Activated T-cell treated with anti-CD3 and anti-CD28 coated beads for 4 hours (primary cell): ENCODE data around the gene FAM227B.
"Not testable (repeated sequence)": the region's sequence is repeated elsewhere in the genome, so short reads cannot be mapped to it uniquely, and the experiment has no call there.

Experiments
- DNase-seq: peaks from one replicate; pipeline ENCODE4 v3.0.0-alpha.2; 2020

Gene FAM227B

GRCh38 chr15:49485401-49485800 is 135.2 kb downstream of the FAM227B start:
- DNase-seq, result not testable (repeated sequence)

- not testable (repeated sequence) for DNase-seq
These were observed 141.6 kb downstream of the FAM227B start for GRCh38 chr15:49478982-49479381.

- DNase-seq, result not testable (repeated sequence)
These were observed 142.6 kb downstream of the FAM227B start for GRCh38 chr15:49478021-49478420.

- DNase-seq, result no peak
These were observed 147.6 kb downstream of the FAM227B start for GRCh38 chr15:49473031-49473430.

GRCh38 chr15:49472338-49472737 is 148.3 kb downstream of the FAM227B start:
- DNase-seq, result no peak

- no peak for DNase-seq
These were observed 148.9 kb downstream of the FAM227B start for GRCh38 chr15:49471733-49472132.

GRCh38 chr15:49471248-49471647 is 149.4 kb downstream of the FAM227B start:
- not testable (repeated sequence) for DNase-seq

GRCh38 chr15:49468481-49468839 is 152.2 kb downstream of the FAM227B start:
- no peak for DNase-seq

- no peak for DNase-seq
These were observed 152.7 kb downstream of the FAM227B start for GRCh38 chr15:49467746-49468480.

- DNase-seq, result no peak
These were observed 154.5 kb downstream of the FAM227B start for GRCh38 chr15:49466119-49466518.

- no peak for DNase-seq
These were observed 156.1 kb downstream of the FAM227B start for GRCh38 chr15:49464522-49464921.

GRCh38 chr15:49462232-49462844 is 158.3 kb downstream of the FAM227B start:
- DNase-seq, result no peak

GRCh38 chr15:49460411-49460941 is 160.1 kb downstream of the FAM227B start:
- no peak for DNase-seq

- no peak for DNase-seq
These were observed 162.5 kb downstream of the FAM227B start for GRCh38 chr15:49458145-49458544.

- DNase-seq, result no peak
These were observed 164.5 kb downstream of the FAM227B start for GRCh38 chr15:49456166-49456565.

GRCh38 chr15:49452595-49452994 is 168.0 kb downstream of the FAM227B start:
- no peak for DNase-seq

GRCh38 chr15:49441816-49442215 is 178.8 kb downstream of the FAM227B start:
- DNase-seq, result no peak

GRCh38 chr15:49441356-49441755 is 179.3 kb downstream of the FAM227B start:
- DNase-seq, result no peak

GRCh38 chr15:49439678-49440395 is 180.8 kb downstream of the FAM227B start:
- no peak for DNase-seq

- DNase-seq, result no peak
These were observed 181.5 kb downstream of the FAM227B start for GRCh38 chr15:49438962-49439631.

GRCh38 chr15:49436751-49437150 is 183.9 kb downstream of the FAM227B start:
- no peak for DNase-seq

- no peak for DNase-seq
These were observed 185.4 kb downstream of the FAM227B start for GRCh38 chr15:49435174-49435573.

GRCh38 chr15:49430046-49430445 is 190.6 kb downstream of the FAM227B start:
- no peak for DNase-seq
